Natural killer cell (primary cell): ENCODE results near the gene TREH. TPM values are rescaled to one million over a fixed set of nuclear protein-coding genes. Genes with fewer than 3 reads are reported as not detected.

Experiments used
- ATAC-seq, 3 donors: fragments of 150-1000 bp in 2 of 3; fragments of 200-7000 bp in 1 of 3; cut with Tn5 transposase; 1 replicate in 1 of 3; 2 replicates in 2 of 3; pipeline ENCODE4 v1.10.0; 2021; ENCODE audit warnings: mild to moderate bottlenecking in 2 of 3, moderate library complexity in 2 of 3
- DNase-seq, 2 donors: peaks; one replicate each; pipeline versions ENCODE4 v3.0.0 to v3.0.0-alpha.2; 2013 to 2021; ENCODE audit warnings: mixed read lengths in 1 of 2
- H3K27ac ChIP-seq: one replicate; pipeline ENCODE4 v1.5.1; 2013; ENCODE audit warnings: mild to moderate bottlenecking, low read length
- H3K27me3 ChIP-seq: one replicate; pipeline ENCODE4 v1.6.1; 2013; ENCODE audit warnings: low read length; ENCODE audit not compliant: control insufficient read depth, insufficient read depth
- H3K36me3 ChIP-seq: one replicate; pipeline ENCODE4 v1.6.1; 2013; ENCODE audit warnings: low read length; ENCODE audit not compliant: control insufficient read depth, insufficient read depth
- H3K4me1 ChIP-seq: one replicate; pipeline ENCODE4 v1.6.1; 2013; ENCODE audit warnings: low read length; ENCODE audit not compliant: control insufficient read depth, insufficient read depth
- H3K4me3 ChIP-seq: one replicate; pipeline ENCODE4 v1.5.1; 2013; ENCODE audit warnings: low read length
- H3K9me3 ChIP-seq: one replicate; pipeline ENCODE4 v1.6.1; 2013; ENCODE audit warnings: low read length; ENCODE audit not compliant: control insufficient read depth, insufficient read depth
- H3K27ac Mint-ChIP-seq, 2 donors: one replicate each; pipeline ENCODE4 v1.8.0; 2022; ENCODE audit warnings: mild to moderate bottlenecking in 2 of 2, mixed read lengths in 2 of 2, moderate library complexity in 1 of 2
- H3K27me3 Mint-ChIP-seq, 2 donors: one replicate each; pipeline ENCODE4 v1.8.0; 2022; ENCODE audit warnings: low read depth in 2 of 2, mixed read lengths in 2 of 2
- H3K36me3 Mint-ChIP-seq: one replicate; pipeline ENCODE4 v1.8.0; 2022; ENCODE audit warnings: mixed read lengths
- H3K4me1 Mint-ChIP-seq, 2 donors: one replicate each; pipeline ENCODE4 v1.8.0; 2022; ENCODE audit warnings: mixed read lengths in 2 of 2
- H3K4me3 Mint-ChIP-seq: one replicate; pipeline ENCODE4 v1.8.0; 2022; ENCODE audit warnings: mild to moderate bottlenecking, moderate library complexity, mixed read lengths
- H3K9me3 Mint-ChIP-seq, 2 donors: one replicate each; pipeline ENCODE4 v1.8.0; 2022; ENCODE audit warnings: mixed read lengths in 2 of 2
- WGBS: methylation state at CpG from one replicate; pipeline ENCODE4 v1.1.7; 2013; ENCODE audit warnings: missing lambda C conversion rate; ENCODE audit not compliant: insufficient coverage; 5-methylcytosine and 5-hydroxymethylcytosine counted together
- intact Hi-C: fragments of 100-400 bp; cut with micrococcal nuclease; formaldehyde crosslinking; loops from one replicate; pipeline ENCODE4 v1.14.2; 2022
- total RNA-seq, 4 donors: library from RNA; stranded (reverse); fragments of 120-200 nt in 1 of 4; gene quantifications; one replicate each; pipeline versions ENCODE4 v1.2.3 to v1.2.4, GENCODE V29; 2013 to 2022
- TF ChIP-seq, protein P1 (sequence below): fragments of 200-600 bp; IDR thresholded peaks from one replicate; pipeline ENCODE4 v1.8.0; 2022; ENCODE audit warnings: antibody characterized with exemption

The TREH gene
- total RNA-seq, 3 donors from 2014 or later (not counting 1 experiment from before 2014, with no cell fraction given), result not detected

DNA sequence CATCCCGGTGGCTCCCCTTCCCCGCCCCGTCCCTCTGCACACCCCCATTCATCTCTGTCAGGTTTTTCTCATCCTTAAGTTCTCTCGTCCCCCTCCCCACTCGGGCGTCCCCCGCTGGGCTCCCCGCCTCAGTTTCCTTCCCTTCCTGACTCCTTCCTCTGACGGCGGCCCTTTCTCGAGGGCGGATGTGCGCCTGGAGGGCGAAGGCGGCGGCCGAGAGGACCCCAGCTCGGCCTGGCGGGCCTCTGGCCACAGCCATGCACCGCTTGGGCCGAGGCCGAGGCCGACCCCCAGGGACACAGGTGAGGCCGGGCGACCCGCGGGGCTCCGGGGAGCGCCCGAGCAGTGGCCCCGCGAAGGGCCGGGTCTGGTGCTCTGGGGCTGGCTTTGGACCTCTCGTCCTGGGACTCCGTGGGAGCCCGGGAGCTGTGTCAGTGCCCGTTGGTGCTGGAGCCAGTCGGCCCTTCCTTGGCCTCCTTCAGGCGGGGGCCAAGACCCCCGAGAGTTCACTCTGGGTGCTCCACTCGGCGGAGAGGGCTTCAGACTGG, 69.2 kb downstream of the TREH start:
- peak overlapping the region; percentile 20 for H3K4me3 ChIP-seq
- TF ChIP-seq, protein P1, sequence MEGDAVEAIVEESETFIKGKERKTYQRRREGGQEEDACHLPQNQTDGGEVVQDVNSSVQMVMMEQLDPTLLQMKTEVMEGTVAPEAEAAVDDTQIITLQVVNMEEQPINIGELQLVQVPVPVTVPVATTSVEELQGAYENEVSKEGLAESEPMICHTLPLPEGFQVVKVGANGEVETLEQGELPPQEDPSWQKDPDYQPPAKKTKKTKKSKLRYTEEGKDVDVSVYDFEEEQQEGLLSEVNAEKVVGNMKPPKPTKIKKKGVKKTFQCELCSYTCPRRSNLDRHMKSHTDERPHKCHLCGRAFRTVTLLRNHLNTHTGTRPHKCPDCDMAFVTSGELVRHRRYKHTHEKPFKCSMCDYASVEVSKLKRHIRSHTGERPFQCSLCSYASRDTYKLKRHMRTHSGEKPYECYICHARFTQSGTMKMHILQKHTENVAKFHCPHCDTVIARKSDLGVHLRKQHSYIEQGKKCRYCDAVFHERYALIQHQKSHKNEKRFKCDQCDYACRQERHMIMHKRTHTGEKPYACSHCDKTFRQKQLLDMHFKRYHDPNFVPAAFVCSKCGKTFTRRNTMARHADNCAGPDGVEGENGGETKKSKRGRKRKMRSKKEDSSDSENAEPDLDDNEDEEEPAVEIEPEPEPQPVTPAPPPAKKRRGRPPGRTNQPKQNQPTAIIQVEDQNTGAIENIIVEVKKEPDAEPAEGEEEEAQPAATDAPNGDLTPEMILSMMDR, result no peak
- H3K27ac Mint-ChIP-seq, result peak overlapping the region in 1 of 2 donors; percentile 82
- intact Hi-C loops, result loop anchor here (2.0 kb wide), 1 partner anchor 465 kb away; no protein-coding TSS in a partner anchor
- 3% methylated on average over 42 of the region's 42 CpGs for WGBS
- H3K4me1 ChIP-seq, result peaks cover 37% of the 10 kb centered on the region
- no peaks in the 10 kb centered on the region for H3K36me3 ChIP-seq
- no peaks in the 10 kb centered on the region for H3K9me3 Mint-ChIP-seq
- H3K4me3 Mint-ChIP-seq, result peak overlapping the region; percentile 75
- no peaks in the 10 kb centered on the region for H3K9me3 ChIP-seq
- H3K27me3 Mint-ChIP-seq, result peaks cover 8 to 31% of the 10 kb centered on the region in 2 donors
- H3K36me3 Mint-ChIP-seq, result no peaks in the 10 kb centered on the region
- DNase-seq, result no peak
- H3K4me1 Mint-ChIP-seq, result peaks cover 23 to 34% of the 10 kb centered on the region in 2 donors
- no peak for ATAC-seq
- peaks cover 8% of the 10 kb centered on the region for H3K27me3 ChIP-seq
- no peak overlapping the region for H3K27ac ChIP-seq

GRCh38 chr11:118609380-118610224, 69.8 kb downstream of the TREH start:
- no peaks in the 10 kb centered on the region for H3K36me3 ChIP-seq
- no peaks in the 10 kb centered on the region for H3K9me3 ChIP-seq
- H3K4me3 ChIP-seq, result peak overlapping the region; percentile 17
- Mint-ChIP-seq H3K9me3 (no peaks in the 10 kb centered on the region), H3K27ac (peak overlapping the region; percentile 50 to 82), H3K36me3 (no peaks in the 10 kb centered on the region), H3K4me3 (peak overlapping the region; percentile 75), H3K4me1 (peaks cover 23 to 34% of the 10 kb centered on the region in 2 donors), H3K27me3 (peaks cover 8 to 31% of the 10 kb centered on the region in 2 donors)
- WGBS, result 10% methylated on average over 57 of the region's 57 CpGs
- H3K27ac ChIP-seq, result no peak overlapping the region
- H3K4me1 ChIP-seq, result peaks cover 37% of the 10 kb centered on the region
- intact Hi-C loops, result loop anchor here (2.0 to 5.0 kb wide), 2 partner anchors 37 to 465 kb away; partner anchors contain the start of gene ARCN1
- DNase-seq (peak; percentile 35 to 64), ATAC-seq (peak; percentile 3 to 16 (median 15))
- TF ChIP-seq, protein P1, result no peak
- peaks cover 8% of the 10 kb centered on the region for H3K27me3 ChIP-seq

DNA sequence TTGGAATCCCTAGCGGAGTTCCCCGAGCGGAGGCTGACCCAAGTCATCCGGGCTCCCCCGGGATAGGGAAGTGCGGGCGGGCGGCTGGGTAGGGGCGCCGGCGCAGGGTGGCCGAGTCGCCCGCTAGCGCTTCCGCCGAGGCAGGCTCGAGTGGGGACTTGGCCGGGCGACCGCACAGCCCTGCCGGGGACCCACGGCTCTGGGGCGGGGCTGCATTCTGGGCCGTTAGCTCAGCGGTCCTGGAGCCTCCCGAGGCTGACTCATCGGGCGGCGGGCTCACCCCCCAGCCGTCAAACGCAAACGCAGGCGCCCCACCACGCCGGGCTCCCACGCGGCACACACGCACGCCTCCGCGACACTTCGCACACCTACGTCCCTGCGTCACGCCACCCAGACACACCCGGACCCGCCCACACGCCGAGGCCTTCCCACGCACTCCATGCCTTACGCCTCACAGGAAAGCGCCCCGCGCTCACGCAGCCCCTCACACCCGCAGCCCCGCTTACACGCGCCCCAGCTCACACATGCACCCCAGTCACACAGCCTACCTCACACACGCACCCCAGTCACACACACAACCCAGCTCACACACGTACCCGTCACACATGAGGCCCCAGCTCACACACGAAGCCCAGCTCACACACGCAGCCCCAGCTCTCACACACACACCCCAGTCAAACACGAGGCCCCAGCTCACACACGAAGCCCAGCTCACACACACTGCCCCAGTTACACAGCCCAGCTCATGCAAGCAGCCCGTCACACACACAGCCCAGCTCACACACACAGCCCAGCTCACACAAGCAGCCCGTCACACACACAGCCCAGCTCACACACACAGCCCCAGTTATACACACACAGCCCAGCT, 70.9 kb downstream of the TREH start:
- DNase-seq (peak; percentile 82 to 96), ATAC-seq (peak; percentile 70 to 83 (median 77))
- H3K36me3 ChIP-seq, result no peaks in the 10 kb centered on the region
- peaks cover 8% of the 10 kb centered on the region for H3K27me3 ChIP-seq
- TF ChIP-seq, protein P1, result no peak
- Mint-ChIP-seq H3K27ac (peak overlapping the region; percentile 50 to 82), H3K36me3 (no peaks in the 10 kb centered on the region), H3K4me3 (peak overlapping the region; percentile 75), H3K4me1 (peaks cover 23 to 34% of the 10 kb centered on the region in 2 donors), H3K27me3 (peaks cover 8 to 28% of the 10 kb centered on the region in 2 donors), H3K9me3 (no peaks in the 10 kb centered on the region)
- peak overlapping the region; percentile 48 for H3K4me3 ChIP-seq
- intact Hi-C loops, result loop anchor here (5.0 kb wide), 1 partner anchor 36 kb away; the partner anchor contains the start of gene ARCN1
- 12% methylated on average over 69 of the region's 69 CpGs for WGBS
- no peaks in the 10 kb centered on the region for H3K9me3 ChIP-seq
- H3K27ac ChIP-seq, result no peak overlapping the region
- H3K4me1 ChIP-seq, result peaks cover 37% of the 10 kb centered on the region
